T follicular helper cell (primary cell): ENCODE measurements around the gene RASGRP2.

Experiments used
- DNase-seq: peaks from one replicate; pipeline ENCODE4 v3.0.0-alpha.2; 2020; ENCODE audit warnings: low read depth

The RASGRP2 gene

GRCh38 chr11:64742087-64742888 is 1.7 kb downstream of the RASGRP2 start:
- no peak for DNase-seq

GRCh38 chr11:64741375-64742086 is 2.4 kb downstream of the RASGRP2 start:
- DNase-seq, result no peak

GRCh38 chr11:64739871-64740270 is 4.1 kb downstream of the RASGRP2 start:
- DNase-seq, result no peak

GRCh38 chr11:64736654-64737053 is 7.3 kb downstream of the RASGRP2 start:
- DNase-seq, result no peak

GRCh38 chr11:64735725-64736259 is 8.2 kb downstream of the RASGRP2 start:
- no peak for DNase-seq

- no peak for DNase-seq
Observed at GRCh38 chr11:64734811-64735724, 8.9 kb downstream of the RASGRP2 start.

GRCh38 chr11:64731601-64732000 is 12.3 kb downstream of the RASGRP2 start:
- no peak for DNase-seq

GRCh38 chr11:64729851-64730382 is 14.0 kb downstream of the RASGRP2 start:
- DNase-seq, result no peak

GRCh38 chr11:64728757-64729365 is 15.1 kb downstream of the RASGRP2 start:
- DNase-seq, result no peak

- no peak for DNase-seq
Observed at GRCh38 chr11:64726867-64727530, 16.9 kb downstream of the RASGRP2 start.

- DNase-seq, result no peak
Observed at GRCh38 chr11:64726211-64726641, 17.7 kb downstream of the RASGRP2 start.

- no peak for DNase-seq
Observed at GRCh38 chr11:64724863-64725532, 18.9 kb downstream of the RASGRP2 start.

- no peak for DNase-seq
Observed at GRCh38 chr11:64723907-64724862, 19.8 kb downstream of the RASGRP2 start.

- peak; percentile 79 for DNase-seq
Observed at GRCh38 chr11:64723117-64723906, 20.6 kb downstream of the RASGRP2 start, which contains the start of gene NRXN2. Gene NRXN2 (minus strand): TSS chr11:64723197. CDS start chr11:64713699, 9,498 bp downstream.

GRCh38 chr11:64722141-64723065 is 21.5 kb downstream of the RASGRP2 start:
- DNase-seq, result no peak

- no peak for DNase-seq
Observed at GRCh38 chr11:64721359-64721699, 22.6 kb downstream of the RASGRP2 start.
